Lower lobe of right lung (tissue), 2 donors: ENCODE results near the gene KLHL42. TPM values are rescaled to one million over a fixed set of nuclear protein-coding genes. Genes with fewer than 3 reads are reported as not detected.
A peak's percentile ranks its signal among the peaks of the same experiment; 100 is the strongest.
"Not testable (repeated sequence)": the region's sequence is repeated elsewhere in the genome, so short reads cannot be mapped to it uniquely, and the experiment has no call there.

ENCODE experiments used
- ATAC-seq, 2 donors: fragments of 200-7000 bp; cut with Tn5 transposase; one replicate each; pipeline ENCODE4 v1.9.1; 2020 to 2022; ENCODE audit warnings: mild to moderate bottlenecking in 2 of 2, moderate library complexity in 2 of 2
- DNase-seq: peaks from one replicate; pipeline ENCODE4 v3.0.0-alpha.2; 2020
- H3K27ac ChIP-seq: fragments of 200-600 bp; one replicate; pipeline ENCODE4 v1.8.0; 2022
- H3K27me3 ChIP-seq: fragments of 200-600 bp; one replicate; pipeline ENCODE4 v1.8.0; 2022; ENCODE audit warnings: low read depth
- H3K36me3 ChIP-seq: fragments of 200-600 bp; one replicate; pipeline ENCODE4 v1.8.0; 2022; ENCODE audit warnings: mild to moderate bottlenecking
- H3K4me1 ChIP-seq: fragments of 200-600 bp; one replicate; pipeline ENCODE4 v1.8.0; 2022
- H3K4me3 ChIP-seq: fragments of 200-600 bp; one replicate; pipeline ENCODE4 v1.8.0; 2022; ENCODE audit warnings: mild to moderate bottlenecking
- H3K9me3 ChIP-seq: fragments of 200-600 bp; one replicate; pipeline ENCODE4 v1.8.0; 2022
- CTCF ChIP-seq: fragments of 200-600 bp; IDR thresholded peaks from one replicate; pipeline ENCODE4 v1.8.0; 2022; ENCODE audit warnings: antibody characterized with exemption, mild to moderate bottlenecking
- intact Hi-C: fragments of 100-400 bp; cut with DNase I; formaldehyde crosslinking; loops from one replicate; pipeline ENCODE4 v1.11.0; 2022
- long read RNA-seq: library from polyadenylated mRNA; unstranded; transcript quantifications from one replicate; pipeline ENCODE4 v2.0.0, GENCODE V29; 2021
- total RNA-seq: library from RNA; stranded (reverse); fragmentation: NEBNext Ultra II Directional; extraction: Animal tissue kit (Norgen Biotek cat#: 25700); gene quantifications from one replicate; pipeline ENCODE4 v1.2.1, GENCODE V29; 2021
- donor health status: DM: no; HTN: yes; CAD: no; lungs with severe emphysema.

The KLHL42 gene
- total RNA-seq = 19.1 TPM
- long read RNA-seq, full-length matches to known transcripts = 23 of 35 reads
- long read RNA-seq, partial matches to known transcripts = 0 of 35 reads
- long read RNA-seq, other reads (novel, unspliced or antisense) = 12 of 35 reads

- intact Hi-C loops = no loop called here
- H3K4me3 ChIP-seq = peak within 1 kb of the TSS; percentile 91
- peak; percentile 83 for DNase-seq
- H3K27ac ChIP-seq = peak within 1 kb of the TSS; percentile 84
- TF ChIP-seq CTCF = no peak
- H3K9me3 ChIP-seq = no peaks in the 10 kb centered on the region
- peak; percentile 93 to 96 for ATAC-seq
- H3K27me3 ChIP-seq = no peaks in the 10 kb centered on the region
- H3K36me3 ChIP-seq = peaks cover 4% of the 10 kb centered on the region
- peaks cover 22% of the 10 kb centered on the region for H3K4me1 ChIP-seq
These were observed at the start of gene KLHL42, which contains the start of gene MANSC4 for GRCh38 chr12:27779920-27780611. Gene KLHL42, plus strand, starts transcription at chr12:27780233. Its CDS starts 98 bp downstream, at chr12:27780331. Gene MANSC4, minus strand, starts transcription at chr12:27780236. Its CDS starts 8,960 bp downstream, at chr12:27771276.

GRCh38 chr12:27732281-27732680 is 47.8 kb upstream of the KLHL42 start:
- DNase-seq = no peak
- H3K4me1 ChIP-seq = no peaks in the 10 kb centered on the region
- no peaks in the 10 kb centered on the region for H3K27me3 ChIP-seq
- no peak for TF ChIP-seq CTCF
- peaks cover 76% of the 10 kb centered on the region for H3K36me3 ChIP-seq
- no peak for ATAC-seq
- no peaks in the 10 kb centered on the region for H3K9me3 ChIP-seq
- no peak overlapping the region for H3K4me3 ChIP-seq
- intact Hi-C loops = loop anchor here (10.0 kb wide), 1 partner anchor 203 kb away; no protein-coding TSS in a partner anchor
- no peak overlapping the region for H3K27ac ChIP-seq

GRCh38 chr12:27733052-27733656 is 46.9 kb upstream of the KLHL42 start:
- Histone ChIP-seq H3K27me3 (no peaks in the 10 kb centered on the region), H3K36me3 (peaks cover 76% of the 10 kb centered on the region), H3K27ac (no peak overlapping the region), H3K4me1 (no peaks in the 10 kb centered on the region), H3K9me3 (no peaks in the 10 kb centered on the region), H3K4me3 (no peak overlapping the region)
- no peak for DNase-seq
- intact Hi-C loops = loop anchor here (10.0 kb wide), 1 partner anchor 202 kb away; no protein-coding TSS in a partner anchor
- TF ChIP-seq CTCF = peak; percentile 73
- ATAC-seq = peak; percentile 46 to 48

- peaks cover 76% of the 10 kb centered on the region for H3K36me3 ChIP-seq
These were observed 46.2 kb upstream of the KLHL42 start for GRCh38 chr12:27733791-27734190.

GRCh38 chr12:27734321-27734720 is 45.7 kb upstream of the KLHL42 start:
- not testable (repeated sequence) for H3K4me1 ChIP-seq, H3K9me3 ChIP-seq, DNase-seq, ATAC-seq, H3K4me3 ChIP-seq, H3K27ac ChIP-seq, H3K27me3 ChIP-seq
- H3K36me3 ChIP-seq = peaks cover 71% of the 10 kb centered on the region
- intact Hi-C loops = loop anchor here (10.0 kb wide), 1 partner anchor 200 kb away; no protein-coding TSS in a partner anchor

More at GRCh38 chr12:27733791-27734190, 46.2 kb upstream of the KLHL42 start:
- ATAC-seq (no peak), DNase-seq (no peak)
- Histone ChIP-seq H3K27me3 (no peaks in the 10 kb centered on the region), H3K4me1 (no peaks in the 10 kb centered on the region), H3K27ac (no peak overlapping the region), H3K9me3 (no peaks in the 10 kb centered on the region), H3K4me3 (no peak overlapping the region)
- intact Hi-C loops = loop anchor here (10.0 kb wide), 1 partner anchor 201 kb away; no protein-coding TSS in a partner anchor
- no peak for TF ChIP-seq CTCF
